OCI-LY1 (cell line): ENCODE results near the gene C1orf122.

Experiments used
- CTCF ChIP-seq: fragments of 200-600 bp; sonication (generic), shearing (Covaris generic); IDR thresholded peaks from 2 replicates; pipeline ENCODE4 v1.5.1; 2017; ENCODE audit warnings: mild to moderate bottlenecking, antibody characterized with exemption, low read length, moderate library complexity, mixed read lengths
- EZH2 ChIP-seq: fragments of 200-600 bp; sonication (generic), shearing (Covaris generic); IDR thresholded peaks from 2 replicates; pipeline ENCODE4 v1.8.0; 2017; ENCODE audit warnings: borderline replicate concordance, mixed run types, mild to moderate bottlenecking, antibody characterized with exemption, low read length, moderate library complexity, mixed read lengths

- no peak for TF ChIP-seq CTCF
- TF ChIP-seq EZH2, result no peak
These were observed 43.7 kb downstream of the C1orf122 start for GRCh38 chr1:37851262-37851661.
